Measurements from ENCODE around the gene SUSD3. TPM values are rescaled to one million over a fixed set of nuclear protein-coding genes. Genes with fewer than 3 reads are reported as not detected.

The SUSD3 gene
- total RNA-seq, 1 donor from 2014 or later, result 1.2 TPM

- Mint-ChIP-seq H3K27ac (ENCODE audit: unreplicated experiment) (no peak overlapping the region), H3K36me3 (ENCODE audit: low read depth, unreplicated experiment) (no peaks in the 10 kb centered on the region), H3K4me3 (ENCODE audit: unreplicated experiment) (no peak overlapping the region), H3K9me3 (ENCODE audit: unreplicated experiment) (no peaks in the 10 kb centered on the region), H3K4me1 (ENCODE audit: unreplicated experiment) (no peaks in the 10 kb centered on the region), H3K27me3 (ENCODE audit: unreplicated experiment) (peaks cover 3% of the 10 kb centered on the region)
- no peak for DNase-seq (ENCODE audit: low spot score)
- TF ChIP-seq CTCF (IDR thresholded peaks at IDR 0.05; ENCODE audit: unreplicated experiment), result no peak
These were observed 60.6 kb downstream of the SUSD3 start for GRCh38 chr9:93118863-93119702.

GRCh38 chr9:93119703-93119952, 61.1 kb downstream of the SUSD3 start:
- no peak overlapping the region for H3K4me3 Mint-ChIP-seq (ENCODE audit: unreplicated experiment)
- no peak for TF ChIP-seq CTCF (IDR thresholded peaks at IDR 0.05; ENCODE audit: unreplicated experiment)
- H3K36me3 Mint-ChIP-seq (ENCODE audit: low read depth, unreplicated experiment), result peaks cover 2% of the 10 kb centered on the region
- H3K4me1 Mint-ChIP-seq (ENCODE audit: unreplicated experiment), result no peaks in the 10 kb centered on the region
- no peaks in the 10 kb centered on the region for H3K9me3 Mint-ChIP-seq (ENCODE audit: unreplicated experiment)
- no peak for DNase-seq (ENCODE audit: low spot score)
- no peak overlapping the region for H3K27ac Mint-ChIP-seq (ENCODE audit: unreplicated experiment)
- H3K27me3 Mint-ChIP-seq (ENCODE audit: unreplicated experiment), result peaks cover 3% of the 10 kb centered on the region

- H3K36me3 Mint-ChIP-seq (ENCODE audit: low read depth, unreplicated experiment), result peaks cover 8% of the 10 kb centered on the region
- no peak for TF ChIP-seq CTCF (IDR thresholded peaks at IDR 0.05; ENCODE audit: unreplicated experiment)
- no peaks in the 10 kb centered on the region for H3K9me3 Mint-ChIP-seq (ENCODE audit: unreplicated experiment)
- H3K4me3 Mint-ChIP-seq (ENCODE audit: unreplicated experiment), result peak overlapping the region; percentile 57
- no peak for DNase-seq (ENCODE audit: low spot score)
- H3K27ac Mint-ChIP-seq (ENCODE audit: unreplicated experiment), result no peak overlapping the region
- H3K27me3 Mint-ChIP-seq (ENCODE audit: unreplicated experiment), result peaks cover 3% of the 10 kb centered on the region
- no peaks in the 10 kb centered on the region for H3K4me1 Mint-ChIP-seq (ENCODE audit: unreplicated experiment)
These were observed 61.7 kb downstream of the SUSD3 start for GRCh38 chr9:93119953-93120845.

- no peak overlapping the region for H3K4me3 Mint-ChIP-seq (ENCODE audit: unreplicated experiment)
These were observed 62.4 kb downstream of the SUSD3 start for GRCh38 chr9:93120846-93121315.

More at GRCh38 chr9:93120846-93121315, 62.4 kb downstream of the SUSD3 start:
- Mint-ChIP-seq H3K27ac (ENCODE audit: unreplicated experiment) (no peak overlapping the region), H3K9me3 (ENCODE audit: unreplicated experiment) (no peaks in the 10 kb centered on the region), H3K36me3 (ENCODE audit: low read depth, unreplicated experiment) (peaks cover 8% of the 10 kb centered on the region), H3K27me3 (ENCODE audit: unreplicated experiment) (peaks cover 3% of the 10 kb centered on the region), H3K4me1 (ENCODE audit: unreplicated experiment) (peaks cover 2% of the 10 kb centered on the region)
- no peak for TF ChIP-seq CTCF (IDR thresholded peaks at IDR 0.05; ENCODE audit: unreplicated experiment)
- no peak for DNase-seq (ENCODE audit: low spot score)
